GM04503 (cell line): ENCODE data around the gene SGTB.
"Not testable (repeated sequence)": the region's sequence is repeated elsewhere in the genome, so short reads cannot be mapped to it uniquely, and the experiment has no call there.

ENCODE experiments used
- DNase-seq: peaks from one replicate; pipeline ENCODE4 v3.0.0-alpha.2; 2012; ENCODE audit warnings: low read depth

SGTB gene

DNA sequence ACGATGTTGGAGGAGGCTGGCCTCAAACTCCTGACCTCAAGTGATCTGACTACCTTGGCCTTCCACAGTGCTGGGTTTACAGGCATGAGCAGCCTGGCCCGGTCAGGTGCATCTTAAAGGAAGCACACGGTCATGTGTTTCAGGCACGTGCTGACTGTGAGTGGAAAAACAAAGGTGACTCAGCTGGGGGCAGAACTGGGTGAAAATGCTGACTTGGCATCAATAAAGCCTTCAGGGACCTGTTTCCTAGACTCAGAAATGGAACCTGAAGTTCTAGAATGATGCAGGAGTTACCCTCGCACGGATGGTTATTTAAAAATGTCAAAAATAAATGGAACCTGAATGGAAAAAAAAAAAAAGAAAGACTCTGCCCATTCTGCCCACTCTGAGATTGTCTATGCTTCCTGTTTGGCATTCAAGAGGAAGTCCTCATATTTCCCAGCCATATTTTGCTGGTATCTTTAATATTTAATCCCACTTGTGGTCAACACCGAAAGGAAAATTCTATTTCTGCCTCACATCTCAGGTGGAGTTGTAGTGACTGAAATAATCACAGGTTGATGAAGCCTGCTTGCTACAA is 12.4 kb upstream of the SGTB start:
- DNase-seq: not testable (repeated sequence)

DNA sequence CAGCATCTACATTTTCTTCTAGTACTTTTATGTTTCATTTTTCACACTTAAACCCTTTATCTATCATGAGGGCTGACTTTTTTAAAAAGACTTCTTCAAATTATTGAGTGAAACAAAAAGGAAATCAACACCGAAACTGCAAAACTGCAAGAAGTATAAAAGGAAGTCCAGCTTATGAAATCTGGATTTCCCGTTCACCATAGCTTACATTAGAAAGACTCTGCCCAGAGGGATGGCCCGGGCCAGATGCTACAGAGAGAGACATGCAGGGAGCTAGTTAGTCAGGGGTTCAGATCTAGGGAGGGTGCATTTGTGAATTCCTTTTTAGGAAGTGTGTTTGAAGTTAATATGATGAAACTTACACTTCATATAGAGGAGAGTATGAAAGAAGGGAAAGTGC is 10.1 kb upstream of the SGTB start:
- not testable (repeated sequence) for DNase-seq

DNA sequence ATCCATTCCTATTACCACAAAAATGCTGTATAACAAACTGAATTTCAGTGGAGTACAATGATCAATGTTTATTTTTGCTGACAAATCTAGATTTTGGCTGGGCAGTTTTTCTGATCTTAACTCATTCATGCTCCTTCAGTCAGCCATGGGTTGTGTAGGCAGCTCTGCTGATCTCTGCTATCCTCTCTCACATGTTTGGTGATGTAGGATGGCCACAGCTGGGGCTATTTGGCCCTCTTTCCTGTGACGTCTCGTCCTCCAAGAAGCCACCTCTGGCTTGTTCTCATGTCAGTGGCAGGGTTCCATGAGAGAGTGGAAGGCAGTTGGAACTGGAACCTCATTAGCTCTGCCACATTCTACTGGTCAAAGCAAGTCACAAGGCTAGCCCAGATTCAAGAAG is 9.0 kb upstream of the SGTB start:
- no peak for DNase-seq

DNA sequence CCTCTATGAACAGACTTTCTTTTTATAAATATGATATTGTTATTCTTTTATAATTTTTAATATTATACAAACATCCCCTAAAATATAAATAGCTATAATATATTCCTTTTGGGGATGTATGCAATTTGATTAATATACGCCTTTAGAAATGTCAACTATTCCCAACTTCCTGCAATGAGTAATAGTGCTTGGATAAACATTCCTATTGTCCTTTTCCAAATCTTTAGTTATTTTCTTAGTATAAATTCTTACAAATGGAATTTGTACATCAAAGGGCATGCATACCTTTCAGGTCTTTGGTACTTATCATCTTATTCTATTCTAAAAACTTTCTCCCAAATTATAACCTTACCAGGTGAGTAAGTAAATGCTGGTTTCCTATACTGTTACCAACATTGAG is 6.3 kb upstream of the SGTB start:
- DNase-seq: no peak

- DNase-seq: no peak
Measured at GRCh38 chr5:65727491-65728156, 5.7 kb upstream of the SGTB start.

- DNase-seq: no peak
Measured at GRCh38 chr5:65722575-65723403, 880 bp upstream of the SGTB start.

GRCh38 chr5:65721050-65721719 is 724 bp downstream of the SGTB start:
- DNase-seq: no peak

DNA sequence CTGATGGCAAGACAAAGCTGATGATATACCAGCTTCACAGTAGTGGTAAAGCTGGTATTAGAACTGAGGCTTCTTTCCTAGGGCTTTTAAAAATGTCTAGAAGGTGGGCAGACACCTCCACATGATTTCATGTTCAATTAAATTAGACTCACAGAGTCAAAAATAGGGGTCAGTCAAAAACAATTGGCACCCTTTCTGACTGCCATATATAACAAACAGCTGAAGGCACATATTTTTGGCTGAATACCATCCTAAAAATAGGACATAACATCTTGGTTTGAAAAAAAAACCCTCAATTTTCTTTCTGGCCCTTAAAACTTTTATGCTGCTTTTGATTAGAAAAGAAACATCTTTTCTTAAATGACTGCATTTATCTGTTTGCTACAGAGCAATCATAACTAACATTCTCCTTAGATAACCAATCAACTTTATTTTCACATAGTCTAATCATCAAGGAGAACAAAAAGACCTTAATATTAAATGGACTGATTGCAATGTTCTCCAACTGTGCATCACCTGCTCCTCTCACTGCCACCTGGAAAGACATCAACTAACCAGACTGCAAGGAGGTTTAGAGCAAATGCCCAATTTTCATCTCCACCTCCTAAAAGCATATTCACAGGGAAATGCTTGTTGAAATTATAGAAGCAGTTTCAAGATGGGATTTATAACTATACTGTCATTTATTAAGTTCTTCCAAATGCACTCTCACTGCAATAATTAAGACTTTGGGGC is 3.2 kb downstream of the SGTB start:
- no peak for DNase-seq

- no peak for DNase-seq
Measured at GRCh38 chr5:65708145-65708544, 13.8 kb downstream of the SGTB start.

- DNase-seq: no peak
Measured at GRCh38 chr5:65707663-65708062, 14.2 kb downstream of the SGTB start.

DNA sequence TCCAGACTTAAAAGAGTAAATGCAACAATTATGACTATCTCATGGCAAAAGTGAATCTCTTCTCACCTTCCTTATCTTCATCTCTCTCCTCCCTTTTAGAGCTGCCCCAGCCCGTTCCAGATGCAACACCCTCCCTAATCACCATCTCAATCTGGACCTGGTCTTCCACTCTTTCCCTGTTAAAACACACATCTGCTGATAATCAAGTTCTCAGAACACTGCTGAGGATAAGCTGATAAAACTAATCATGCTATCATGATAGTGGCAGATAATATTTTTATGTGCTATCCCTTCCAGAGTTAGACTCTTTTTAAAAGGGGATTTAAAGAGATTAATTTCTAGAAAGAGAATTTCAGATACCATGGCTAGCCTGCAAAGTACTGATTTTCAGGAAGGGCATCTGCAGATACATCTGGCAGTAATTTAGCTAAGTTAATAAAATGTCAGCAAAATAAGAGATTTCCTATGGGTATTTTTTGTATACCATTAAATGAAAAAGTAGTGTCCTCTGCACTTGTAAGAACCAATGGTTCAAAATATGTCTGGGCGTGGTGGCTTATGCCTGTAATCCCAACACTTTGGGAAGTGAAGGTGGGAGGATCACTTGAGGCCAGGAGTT is 17.2 kb downstream of the SGTB start:
- DNase-seq: no peak

DNA sequence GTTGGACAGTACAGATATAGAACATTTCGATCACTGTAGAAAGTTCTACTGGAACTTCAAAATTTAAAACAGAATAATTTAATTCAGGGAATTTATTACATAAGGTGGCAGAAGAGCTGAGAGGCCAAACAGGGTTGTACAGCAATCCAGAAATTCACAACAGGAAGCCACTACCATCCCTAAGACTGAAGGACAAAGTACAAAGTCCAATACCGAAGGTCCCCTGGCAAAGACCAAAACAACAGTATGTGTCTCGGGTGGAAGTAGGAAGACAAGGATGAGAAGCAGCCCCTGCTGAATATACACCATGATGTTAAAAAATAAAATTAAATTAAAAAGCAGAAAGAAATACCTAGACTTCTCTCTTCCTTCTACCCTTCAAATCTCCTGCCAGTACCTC is 19.9 kb downstream of the SGTB start:
- no peak for DNase-seq

DNA sequence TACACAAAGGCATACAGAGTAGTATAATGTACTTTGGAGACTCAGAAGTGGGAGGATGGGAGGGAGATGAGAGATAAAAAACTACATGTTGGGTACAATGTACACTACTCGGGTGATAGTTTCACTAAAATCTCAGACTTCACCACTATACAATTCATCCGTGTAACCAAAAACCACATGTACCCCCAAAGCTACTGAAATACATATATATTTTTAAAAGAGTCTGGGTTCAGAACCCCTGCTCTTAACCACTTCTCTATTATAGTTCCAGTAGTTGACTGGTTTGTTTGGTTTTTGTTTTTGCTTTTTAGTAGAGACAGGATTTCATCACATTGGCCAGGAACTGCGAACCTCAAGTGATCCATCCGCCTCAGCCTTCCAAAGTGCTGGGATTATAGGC is 22.6 kb downstream of the SGTB start:
- DNase-seq: no peak

DNA sequence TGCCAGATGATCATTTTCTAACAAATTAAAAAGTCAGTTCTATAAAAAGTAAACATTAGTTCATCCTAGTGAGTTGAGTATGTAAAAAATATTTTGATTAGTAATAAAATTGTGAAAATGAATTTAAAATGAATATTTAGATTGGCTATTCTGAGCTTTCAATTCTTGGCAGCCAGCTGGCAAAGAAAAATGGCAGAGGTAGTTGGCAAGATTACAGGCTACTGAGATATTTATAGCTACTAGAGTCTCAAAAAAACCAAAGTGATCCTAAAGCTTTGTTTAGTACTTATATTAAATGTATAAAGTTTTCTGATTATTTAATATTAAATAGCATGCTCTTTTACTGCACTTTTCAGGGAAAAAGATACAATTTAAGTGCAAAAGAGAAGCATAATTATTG is 25.0 kb downstream of the SGTB start:
- DNase-seq: no peak

GRCh38 chr5:65695896-65696295 is 26.0 kb downstream of the SGTB start:
- DNase-seq: no peak

DNA sequence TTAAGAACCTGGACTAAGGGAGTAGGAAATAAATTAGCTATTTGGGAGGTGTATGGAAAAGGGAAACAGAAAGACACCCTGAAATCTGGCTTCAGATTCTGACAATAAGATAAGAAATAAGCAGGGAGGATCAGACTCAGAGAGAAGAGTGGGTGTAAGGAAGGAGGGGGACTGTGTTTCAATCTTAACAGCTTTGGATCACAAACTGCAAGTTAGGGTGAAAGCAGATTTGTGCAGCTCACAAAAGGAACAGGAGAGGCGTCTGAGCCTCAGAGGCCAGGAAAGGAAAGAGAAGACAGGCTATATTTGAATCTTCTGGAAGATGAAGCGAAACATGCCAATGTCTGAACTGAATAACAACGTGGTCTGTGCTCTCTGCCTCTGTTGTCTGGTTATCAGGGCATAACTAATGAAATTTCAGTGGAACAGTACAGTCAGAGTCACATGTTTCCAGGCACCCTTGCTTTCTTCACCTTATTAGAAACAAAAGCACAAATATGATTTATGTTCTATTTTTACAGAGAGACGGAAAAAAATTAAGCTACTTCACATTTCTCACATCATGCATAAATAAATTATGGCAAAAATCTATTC is 26.6 kb downstream of the SGTB start:
- no peak for DNase-seq

DNA sequence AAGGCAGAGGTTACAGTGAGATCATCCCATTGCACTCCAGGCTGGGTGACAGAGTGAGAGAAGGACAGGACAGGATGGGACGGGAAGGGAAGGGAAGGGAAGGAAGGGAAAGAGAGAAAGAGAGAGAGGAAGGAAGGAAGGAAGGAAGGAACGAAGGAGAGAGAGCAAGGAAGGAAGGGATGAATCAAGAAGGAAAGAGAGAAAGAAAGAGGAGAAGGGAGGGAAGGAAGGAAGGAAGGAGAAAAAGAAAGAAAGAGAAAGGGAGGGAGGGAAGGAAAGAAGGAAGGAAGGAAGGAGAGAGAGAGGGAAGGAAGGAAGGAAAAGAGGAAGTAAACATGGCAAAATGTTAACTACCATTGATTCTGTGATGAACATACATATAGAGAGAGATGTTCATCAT is 28.8 kb downstream of the SGTB start:
- no peak for DNase-seq

- DNase-seq: no peak
Measured at GRCh38 chr5:65682148-65682547, 39.8 kb downstream of the SGTB start.

GRCh38 chr5:65676056-65676455 is 45.9 kb downstream of the SGTB start:
- DNase-seq: not testable (repeated sequence)

DNA sequence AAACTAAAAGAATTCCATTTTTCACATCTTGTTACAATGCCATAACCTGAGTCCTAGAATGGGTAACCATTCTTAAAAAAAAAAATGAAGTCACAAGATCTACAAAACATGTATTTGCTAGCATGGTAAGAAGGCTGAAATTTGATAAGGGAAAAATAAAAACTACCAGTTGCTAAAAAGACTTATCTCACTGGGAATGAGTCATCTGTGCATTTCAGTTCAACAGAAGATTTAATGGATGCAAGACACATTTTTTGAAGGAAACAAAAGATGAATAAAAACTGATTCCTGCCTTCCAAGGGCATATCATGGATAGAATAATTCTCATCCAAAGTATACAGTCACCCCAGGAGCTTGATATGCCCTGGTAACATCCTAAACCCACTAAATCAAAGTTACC is 47.2 kb downstream of the SGTB start:
- no peak for DNase-seq

DNA sequence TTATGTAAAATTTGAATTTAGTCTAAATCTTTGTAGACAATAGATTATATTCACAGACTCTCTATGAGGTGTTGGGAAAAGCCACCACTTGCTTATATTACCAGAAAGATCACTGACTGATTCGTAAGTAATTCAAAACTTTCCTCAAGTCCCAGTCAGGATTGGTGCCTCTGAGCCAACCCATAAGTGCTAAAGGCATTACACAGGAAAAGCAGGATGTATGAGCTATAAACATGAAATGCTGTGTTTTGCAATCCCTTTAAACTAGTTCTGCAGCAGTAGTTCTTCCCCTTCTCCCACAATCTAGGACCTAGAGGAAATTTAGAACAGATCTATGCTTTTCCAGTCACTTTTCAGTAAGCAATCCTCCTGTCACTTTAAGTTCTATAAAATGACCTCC is 49.1 kb downstream of the SGTB start:
- peak; percentile 23 for DNase-seq
